ENCODE data around the gene RTN1. TPM values are rescaled to one million over a fixed set of nuclear protein-coding genes. Genes with fewer than 3 reads are reported as not detected.

RTN1 gene
- polyA plus RNA-seq, 1 of the 3 experiments (the other 2 are of a cell fraction), result 1.6 TPM

DNA sequence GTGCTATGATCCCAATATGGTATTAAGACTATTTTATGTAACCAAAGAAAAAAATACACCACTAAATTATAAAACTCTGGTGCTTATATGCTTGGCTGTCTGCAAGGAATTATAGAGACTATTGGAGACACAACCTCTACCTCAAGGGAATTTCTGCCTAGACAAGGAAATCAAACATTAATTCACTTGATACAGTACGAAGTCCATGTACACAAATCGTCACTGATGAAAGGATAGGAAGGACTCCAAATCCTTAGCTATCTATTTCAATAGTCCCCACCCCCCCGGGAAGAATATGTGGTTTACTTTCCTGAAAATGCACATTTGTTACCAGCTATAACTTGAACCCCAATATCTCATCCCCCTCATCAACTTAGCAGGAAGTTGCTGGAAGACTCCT, 21.9 kb downstream of the RTN1 start:
- Histone ChIP-seq H3K9me3 (no peaks in the 10 kb centered on the region), H2AFZ (ENCODE audit: low read depth) (no peak overlapping the region), H4K20me1 (ENCODE audit: insufficient read depth) (no peaks in the 10 kb centered on the region), H3K27me3 (ENCODE audit: insufficient read depth) (no peaks in the 10 kb centered on the region), H3K36me3 (replicated peaks in 1 of 2; ENCODE audit: control insufficient read depth in 1 of 2, insufficient read depth in 2 of 2, low read length in 1 of 2) (no peaks in the 10 kb centered on the region), H3K79me2 (ENCODE audit: insufficient read depth) (no peaks in the 10 kb centered on the region), H3K9ac (no peak overlapping the region), H3K27ac (ENCODE audit: low read depth in 2 of 2, low read length in 1 of 2) (no peak overlapping the region), H3F3A (replicated peaks; ENCODE audit: insufficient read depth) (no peaks in the 10 kb centered on the region), H3K4me2 (no peak overlapping the region), H3K4me3 (ENCODE audit: low read depth in 2 of 2, low read length in 1 of 2) (no peak overlapping the region), H3K4me1 (ENCODE audit: control insufficient read depth in 1 of 2, insufficient read depth in 2 of 2, low read depth in 1 of 2, low read length in 1 of 2) (no peaks in the 10 kb centered on the region), H3K9me2 (no peaks in the 10 kb centered on the region)
- CTCF ChIA-PET, result no interaction called here
- TF ChIP-seq, protein P1, sequence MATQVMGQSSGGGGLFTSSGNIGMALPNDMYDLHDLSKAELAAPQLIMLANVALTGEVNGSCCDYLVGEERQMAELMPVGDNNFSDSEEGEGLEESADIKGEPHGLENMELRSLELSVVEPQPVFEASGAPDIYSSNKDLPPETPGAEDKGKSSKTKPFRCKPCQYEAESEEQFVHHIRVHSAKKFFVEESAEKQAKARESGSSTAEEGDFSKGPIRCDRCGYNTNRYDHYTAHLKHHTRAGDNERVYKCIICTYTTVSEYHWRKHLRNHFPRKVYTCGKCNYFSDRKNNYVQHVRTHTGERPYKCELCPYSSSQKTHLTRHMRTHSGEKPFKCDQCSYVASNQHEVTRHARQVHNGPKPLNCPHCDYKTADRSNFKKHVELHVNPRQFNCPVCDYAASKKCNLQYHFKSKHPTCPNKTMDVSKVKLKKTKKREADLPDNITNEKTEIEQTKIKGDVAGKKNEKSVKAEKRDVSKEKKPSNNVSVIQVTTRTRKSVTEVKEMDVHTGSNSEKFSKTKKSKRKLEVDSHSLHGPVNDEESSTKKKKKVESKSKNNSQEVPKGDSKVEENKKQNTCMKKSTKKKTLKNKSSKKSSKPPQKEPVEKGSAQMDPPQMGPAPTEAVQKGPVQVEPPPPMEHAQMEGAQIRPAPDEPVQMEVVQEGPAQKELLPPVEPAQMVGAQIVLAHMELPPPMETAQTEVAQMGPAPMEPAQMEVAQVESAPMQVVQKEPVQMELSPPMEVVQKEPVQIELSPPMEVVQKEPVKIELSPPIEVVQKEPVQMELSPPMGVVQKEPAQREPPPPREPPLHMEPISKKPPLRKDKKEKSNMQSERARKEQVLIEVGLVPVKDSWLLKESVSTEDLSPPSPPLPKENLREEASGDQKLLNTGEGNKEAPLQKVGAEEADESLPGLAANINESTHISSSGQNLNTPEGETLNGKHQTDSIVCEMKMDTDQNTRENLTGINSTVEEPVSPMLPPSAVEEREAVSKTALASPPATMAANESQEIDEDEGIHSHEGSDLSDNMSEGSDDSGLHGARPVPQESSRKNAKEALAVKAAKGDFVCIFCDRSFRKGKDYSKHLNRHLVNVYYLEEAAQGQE (IDR thresholded peaks at IDR 0.05; ENCODE audit: low read depth, low read length), result no peak
- TF ChIP-seq MAX (IDR thresholded peaks at IDR 0.05; ENCODE audit: low read depth), result no peak
- POLR2A ChIA-PET, result no interaction called here
- WGBS (ENCODE audit: low lambda C conversion rate), result 19% methylated on average over 3 of the region's 3 CpGs
- no peak for DNase-seq

DNA sequence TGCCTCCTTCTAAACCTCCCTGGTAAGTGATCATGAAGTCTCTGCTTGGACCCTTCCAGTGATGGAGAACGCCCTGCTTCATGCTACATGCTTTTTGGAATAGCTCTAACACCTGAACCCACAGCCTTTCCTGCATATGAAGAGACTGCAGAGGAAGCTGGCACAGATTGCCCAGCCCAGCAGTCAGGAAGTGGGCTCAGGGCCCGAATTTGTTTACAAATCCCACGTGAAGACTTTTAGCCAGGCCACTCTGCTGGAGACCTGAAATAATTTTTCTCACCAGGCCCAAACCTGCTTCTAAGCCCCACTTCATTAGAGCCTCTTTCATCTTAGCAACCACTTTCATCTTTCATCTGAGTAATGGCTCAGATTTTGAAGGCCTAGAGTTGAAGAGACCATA, 22.9 kb downstream of the RTN1 start:
- H4K20me1 ChIP-seq (ENCODE audit: insufficient read depth), result no peaks in the 10 kb centered on the region
- ChIA-PET POLR2A (no interaction called here), CTCF (no interaction called here)
- H3K9me3 ChIP-seq, result no peaks in the 10 kb centered on the region
- H3K4me2 ChIP-seq, result no peak overlapping the region
- DNase-seq, result no peak
- no peaks in the 10 kb centered on the region for H3K36me3 ChIP-seq (replicated peaks in 1 of 2; ENCODE audit: control insufficient read depth in 1 of 2, insufficient read depth in 2 of 2, low read length in 1 of 2)
- no peaks in the 10 kb centered on the region for H3K27me3 ChIP-seq (ENCODE audit: insufficient read depth)
- no peak overlapping the region for H3K27ac ChIP-seq (ENCODE audit: low read depth in 2 of 2, low read length in 1 of 2)
- TF ChIP-seq RAD21 (IDR thresholded peaks at IDR 0.05; ENCODE audit: low read length) (no peak), RFX5 (IDR thresholded peaks at IDR 0.05; ENCODE audit: low read length) (no peak), CHD2 (IDR thresholded peaks at IDR 0.05; ENCODE audit: low read length, partially characterized antibody) (no peak), GABPA (IDR thresholded peaks at IDR 0.05; ENCODE audit: low read depth) (no peak), GATA2 (CRISPR knock-in tag; IDR thresholded peaks at IDR 0.05) (no peak), ELF1 (IDR thresholded peaks at IDR 0.05) (no peak)
- TF ChIP-seq, protein P2, sequence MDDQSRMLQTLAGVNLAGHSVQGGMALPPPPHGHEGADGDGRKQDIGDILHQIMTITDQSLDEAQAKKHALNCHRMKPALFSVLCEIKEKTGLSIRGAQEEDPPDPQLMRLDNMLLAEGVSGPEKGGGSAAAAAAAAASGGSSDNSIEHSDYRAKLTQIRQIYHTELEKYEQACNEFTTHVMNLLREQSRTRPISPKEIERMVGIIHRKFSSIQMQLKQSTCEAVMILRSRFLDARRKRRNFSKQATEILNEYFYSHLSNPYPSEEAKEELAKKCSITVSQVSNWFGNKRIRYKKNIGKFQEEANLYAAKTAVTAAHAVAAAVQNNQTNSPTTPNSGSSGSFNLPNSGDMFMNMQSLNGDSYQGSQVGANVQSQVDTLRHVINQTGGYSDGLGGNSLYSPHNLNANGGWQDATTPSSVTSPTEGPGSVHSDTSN (IDR thresholded peaks at IDR 0.05), result no peak
- TF ChIP-seq, protein P3, sequence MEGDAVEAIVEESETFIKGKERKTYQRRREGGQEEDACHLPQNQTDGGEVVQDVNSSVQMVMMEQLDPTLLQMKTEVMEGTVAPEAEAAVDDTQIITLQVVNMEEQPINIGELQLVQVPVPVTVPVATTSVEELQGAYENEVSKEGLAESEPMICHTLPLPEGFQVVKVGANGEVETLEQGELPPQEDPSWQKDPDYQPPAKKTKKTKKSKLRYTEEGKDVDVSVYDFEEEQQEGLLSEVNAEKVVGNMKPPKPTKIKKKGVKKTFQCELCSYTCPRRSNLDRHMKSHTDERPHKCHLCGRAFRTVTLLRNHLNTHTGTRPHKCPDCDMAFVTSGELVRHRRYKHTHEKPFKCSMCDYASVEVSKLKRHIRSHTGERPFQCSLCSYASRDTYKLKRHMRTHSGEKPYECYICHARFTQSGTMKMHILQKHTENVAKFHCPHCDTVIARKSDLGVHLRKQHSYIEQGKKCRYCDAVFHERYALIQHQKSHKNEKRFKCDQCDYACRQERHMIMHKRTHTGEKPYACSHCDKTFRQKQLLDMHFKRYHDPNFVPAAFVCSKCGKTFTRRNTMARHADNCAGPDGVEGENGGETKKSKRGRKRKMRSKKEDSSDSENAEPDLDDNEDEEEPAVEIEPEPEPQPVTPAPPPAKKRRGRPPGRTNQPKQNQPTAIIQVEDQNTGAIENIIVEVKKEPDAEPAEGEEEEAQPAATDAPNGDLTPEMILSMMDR (IDR thresholded peaks at IDR 0.05), result no peak
- H3K4me3 ChIP-seq (ENCODE audit: low read depth in 2 of 2, low read length in 1 of 2), result no peak overlapping the region
- no peak overlapping the region for H2AFZ ChIP-seq (ENCODE audit: low read depth)
- no peaks in the 10 kb centered on the region for H3K9me2 ChIP-seq
- H3K4me1 ChIP-seq (ENCODE audit: control insufficient read depth in 1 of 2, insufficient read depth in 2 of 2, low read depth in 1 of 2, low read length in 1 of 2), result no peaks in the 10 kb centered on the region
- H3F3A ChIP-seq (replicated peaks; ENCODE audit: insufficient read depth), result no peaks in the 10 kb centered on the region
- H3K9ac ChIP-seq, result no peak overlapping the region
- WGBS (ENCODE audit: low lambda C conversion rate), result 9% methylated on average over 3 of the region's 3 CpGs
- H3K79me2 ChIP-seq (ENCODE audit: insufficient read depth), result no peaks in the 10 kb centered on the region
